ENCODE results near the gene DYSF. TPM values are rescaled to one million over a fixed set of nuclear protein-coding genes. Genes with fewer than 3 reads are reported as not detected.

The DYSF gene
- total RNA-seq, 1 donor: 0.81 TPM

GRCh38 chr2:71666094-71666474 is 212.7 kb downstream of the DYSF start:
- no peak for DNase-seq (ENCODE audit: low read depth in 2 of 3, low spot score in 2 of 3)

GRCh38 chr2:71667256-71668182 is 214.2 kb downstream of the DYSF start:
- DNase-seq (ENCODE audit: low read depth in 2 of 3, low spot score in 2 of 3): no peak

GRCh38 chr2:71668326-71669057 is 215.1 kb downstream of the DYSF start:
- no peak for DNase-seq (ENCODE audit: low read depth in 2 of 3, low spot score in 2 of 3)

- no peak for DNase-seq (ENCODE audit: low read depth in 2 of 3, low spot score in 2 of 3)
These were observed 215.7 kb downstream of the DYSF start for GRCh38 chr2:71669058-71669456.

- no peak for DNase-seq (ENCODE audit: low read depth in 2 of 3, low spot score in 2 of 3)
These were observed 216.5 kb downstream of the DYSF start for GRCh38 chr2:71669628-71670429.

- DNase-seq (ENCODE audit: low read depth in 2 of 3, low spot score in 2 of 3): no peak
These were observed 217.1 kb downstream of the DYSF start for GRCh38 chr2:71670430-71670795.

- DNase-seq (ENCODE audit: low read depth in 2 of 3, low spot score in 2 of 3): no peak
These were observed 218.0 kb downstream of the DYSF start for GRCh38 chr2:71671203-71671854.

GRCh38 chr2:71671895-71672825 is 218.8 kb downstream of the DYSF start:
- DNase-seq (ENCODE audit: low read depth in 2 of 3, low spot score in 2 of 3): no peak

GRCh38 chr2:71672826-71673795 is 219.8 kb downstream of the DYSF start:
- DNase-seq (ENCODE audit: low read depth in 2 of 3, low spot score in 2 of 3): no peak

- DNase-seq (ENCODE audit: low read depth in 2 of 3, low spot score in 2 of 3): no peak
These were observed 220.9 kb downstream of the DYSF start for GRCh38 chr2:71674158-71674851.

GRCh38 chr2:71675296-71675695 is 221.9 kb downstream of the DYSF start:
- no peak for DNase-seq (ENCODE audit: low read depth in 2 of 3, low spot score in 2 of 3)

- no peak for DNase-seq (ENCODE audit: low read depth in 2 of 3, low spot score in 2 of 3)
These were observed 225.5 kb downstream of the DYSF start for GRCh38 chr2:71678874-71679273.

GRCh38 chr2:71679491-71679890 is 226.1 kb downstream of the DYSF start:
- no peak for DNase-seq (ENCODE audit: low read depth in 2 of 3, low spot score in 2 of 3)

GRCh38 chr2:71680925-71681324 is 227.6 kb downstream of the DYSF start:
- DNase-seq (ENCODE audit: low read depth in 2 of 3, low spot score in 2 of 3): no peak

GRCh38 chr2:71681626-71682025 is 228.3 kb downstream of the DYSF start:
- no peak for DNase-seq (ENCODE audit: low read depth in 2 of 3, low spot score in 2 of 3)

- DNase-seq (ENCODE audit: low read depth in 2 of 3, low spot score in 2 of 3): no peak
These were observed 229.0 kb downstream of the DYSF start for GRCh38 chr2:71682341-71682740.

GRCh38 chr2:71683070-71683469 is 229.7 kb downstream of the DYSF start:
- DNase-seq (ENCODE audit: low read depth in 2 of 3, low spot score in 2 of 3): no peak

GRCh38 chr2:71683666-71684065 is 230.3 kb downstream of the DYSF start:
- DNase-seq (ENCODE audit: low read depth in 2 of 3, low spot score in 2 of 3): no peak

Measured in hematopoietic multipotent progenitor cell (in vitro differentiated cells).